GM04503 (cell line): ENCODE data around the gene PTPRK.
"Not testable (repeated sequence)": the region's sequence is repeated elsewhere in the genome, so short reads cannot be mapped to it uniquely, and the experiment has no call there.

Experiments used
- DNase-seq: peaks from one replicate; pipeline ENCODE4 v3.0.0-alpha.2; 2012; ENCODE audit warnings: low read depth

PTPRK gene

DNA sequence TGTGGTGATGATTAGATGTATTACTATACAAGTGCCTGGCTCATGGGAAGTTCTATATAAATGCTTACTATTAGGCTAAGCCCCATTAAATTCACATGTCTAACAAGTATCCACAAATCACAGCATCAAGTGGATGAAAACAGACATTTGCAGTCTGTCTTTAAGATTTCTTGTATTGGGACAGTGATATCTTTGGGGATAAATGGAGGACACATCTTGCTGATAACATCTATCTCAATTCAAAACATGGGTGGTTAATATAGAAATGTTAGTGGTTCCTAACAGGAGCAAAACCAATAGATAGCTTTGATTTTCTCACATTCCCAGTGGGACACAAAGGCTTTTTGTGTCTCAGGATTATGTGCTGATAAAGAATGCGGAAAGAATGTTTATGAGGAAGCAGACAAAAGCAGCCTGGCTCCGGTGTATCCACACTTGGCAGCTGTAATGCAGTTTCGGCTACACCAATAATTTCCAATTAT, 29.3 kb downstream of the PTPRK start:
- no peak for DNase-seq

- DNase-seq = no peak
Measured at GRCh38 chr6:128487746-128488145, 32.7 kb downstream of the PTPRK start.

DNA sequence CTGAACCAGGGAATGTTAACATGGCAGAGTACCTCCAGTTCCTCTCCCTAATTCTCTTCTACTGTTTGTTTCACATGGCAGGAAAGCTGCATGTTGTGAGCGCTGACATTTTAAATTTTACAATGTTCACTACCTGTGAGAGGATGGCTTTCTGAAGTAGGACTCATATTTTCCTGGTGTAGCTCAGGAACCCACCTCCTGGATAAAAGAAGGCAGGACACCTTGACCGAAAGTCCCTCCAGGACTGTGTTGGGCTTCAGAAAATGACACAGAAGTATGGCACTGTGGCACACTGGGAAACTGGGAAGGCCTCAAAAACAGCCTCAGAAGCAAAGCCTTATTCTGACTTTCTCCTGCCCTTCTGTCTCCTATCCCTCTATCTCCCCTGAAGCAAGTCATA, 33.3 kb downstream of the PTPRK start:
- no peak for DNase-seq

- not testable (repeated sequence) for DNase-seq
Measured at GRCh38 chr6:128486580-128486979, 33.8 kb downstream of the PTPRK start.

DNA sequence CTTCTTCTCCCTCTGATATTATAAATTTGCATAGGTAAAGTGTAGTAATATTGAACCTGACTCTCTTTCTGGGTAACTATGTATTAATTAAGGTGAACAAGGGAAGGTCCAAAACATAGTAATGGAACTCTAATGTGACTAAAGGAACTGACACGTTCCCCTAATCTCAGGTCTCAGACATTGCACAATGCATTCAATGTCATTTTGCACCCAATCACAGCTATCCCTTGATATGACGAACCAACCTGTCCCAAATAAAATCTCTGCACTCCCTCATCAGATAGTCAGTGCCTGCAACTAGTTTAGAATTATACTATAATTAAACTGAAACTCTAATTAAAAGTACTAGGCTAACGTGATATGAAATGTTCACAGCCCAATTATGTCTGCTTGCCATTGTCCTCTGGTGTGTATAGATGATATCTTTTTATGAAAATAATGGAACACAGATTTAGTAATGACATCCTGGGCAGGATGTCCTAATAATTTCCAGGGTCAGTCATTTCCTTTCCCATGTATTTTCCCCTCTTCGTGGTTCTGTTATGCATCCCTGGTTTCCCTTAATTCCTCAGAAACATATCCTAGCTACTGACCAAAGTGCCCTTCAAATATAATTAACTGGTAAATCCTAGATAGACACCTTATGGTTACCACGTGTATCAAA, 36.8 kb downstream of the PTPRK start:
- no peak for DNase-seq

GRCh38 chr6:128482642-128483041, 37.8 kb downstream of the PTPRK start:
- DNase-seq = no peak

DNA sequence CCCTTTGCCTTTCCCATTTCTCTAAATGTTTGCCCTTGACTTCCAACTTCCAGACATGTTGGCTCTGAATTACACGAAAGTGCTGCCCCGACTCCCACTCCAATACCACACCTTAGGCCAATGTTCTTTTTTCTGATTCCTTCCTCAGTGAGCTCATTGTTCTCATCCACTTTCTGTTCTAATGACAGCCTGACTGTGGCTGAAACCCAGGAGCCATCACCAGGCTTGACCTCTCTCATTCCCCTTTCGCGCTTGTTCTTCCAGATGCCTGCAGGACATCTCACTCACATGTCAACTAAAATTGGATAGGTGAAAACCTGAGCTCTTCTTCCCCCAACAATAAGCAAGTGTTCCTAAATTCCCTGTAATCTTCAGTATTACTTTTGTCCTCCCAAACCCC, 40.4 kb downstream of the PTPRK start:
- DNase-seq = no peak

DNA sequence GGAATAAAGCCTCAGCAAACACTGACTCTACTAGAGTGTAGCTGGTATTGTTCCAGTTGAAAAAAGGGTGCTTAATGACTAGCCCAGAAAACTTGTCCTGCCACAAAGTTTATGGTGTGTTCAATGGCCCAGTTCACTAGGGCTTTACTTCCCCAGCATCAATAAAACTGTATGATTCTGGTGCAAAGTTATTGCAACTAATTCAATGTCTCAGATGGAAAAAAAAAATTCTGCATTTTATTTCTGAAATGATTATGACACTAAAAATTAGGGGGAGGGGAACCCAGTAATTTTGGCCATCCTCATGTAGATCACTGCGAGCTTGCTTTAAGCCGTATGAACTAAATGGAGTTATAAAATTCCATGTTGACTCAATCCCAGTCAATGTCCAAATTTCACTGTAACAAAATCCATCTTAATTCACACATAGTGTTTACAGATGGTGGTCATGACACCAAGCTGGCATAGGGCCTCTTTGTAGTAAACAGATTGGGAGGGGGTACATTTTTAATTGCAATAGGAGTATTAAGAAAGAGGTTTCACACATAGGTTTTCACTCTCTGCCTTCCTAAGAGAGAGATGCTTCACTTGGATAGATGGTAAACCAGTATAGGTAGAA, 41.2 kb downstream of the PTPRK start:
- DNase-seq = no peak

- DNase-seq = no peak
Measured at GRCh38 chr6:128478230-128479047, 42.0 kb downstream of the PTPRK start.

DNA sequence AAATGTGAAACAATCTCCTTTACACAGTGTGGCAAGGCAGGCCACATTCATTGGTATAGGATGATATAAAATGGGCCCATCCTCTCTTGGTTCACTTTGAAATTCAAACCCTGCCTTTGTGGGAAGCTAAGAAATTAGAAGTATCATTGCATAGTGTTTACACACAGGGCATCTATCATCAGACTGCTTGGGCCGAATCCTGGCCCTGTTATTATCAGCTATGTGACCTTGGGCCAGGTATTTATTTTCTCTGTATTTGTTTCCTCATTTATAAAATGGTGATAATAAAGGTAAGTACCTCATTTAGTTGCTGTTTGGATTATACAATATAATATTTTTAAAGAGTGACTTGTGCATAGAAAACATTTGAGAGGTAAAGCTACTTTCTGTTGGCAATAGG, 45.5 kb downstream of the PTPRK start:
- no peak for DNase-seq

DNA sequence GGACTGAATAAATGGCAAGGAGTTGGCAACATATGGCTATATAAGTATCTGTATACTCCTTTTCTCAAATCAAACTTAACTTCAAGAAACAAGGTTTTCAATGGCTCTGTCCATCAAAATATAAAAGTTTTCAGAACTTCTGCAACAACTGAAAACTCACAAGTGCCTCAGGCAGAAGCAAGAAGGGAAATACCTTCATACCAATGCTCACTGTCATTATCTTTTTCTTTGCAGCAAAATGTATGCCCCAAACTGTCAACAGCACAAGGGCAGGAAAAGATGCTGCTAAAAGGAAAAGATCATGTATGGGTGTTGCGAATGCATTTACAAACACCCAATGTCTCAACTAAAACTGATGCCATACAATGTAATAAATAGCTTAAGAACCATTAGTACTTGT, 45.9 kb downstream of the PTPRK start:
- no peak for DNase-seq

DNA sequence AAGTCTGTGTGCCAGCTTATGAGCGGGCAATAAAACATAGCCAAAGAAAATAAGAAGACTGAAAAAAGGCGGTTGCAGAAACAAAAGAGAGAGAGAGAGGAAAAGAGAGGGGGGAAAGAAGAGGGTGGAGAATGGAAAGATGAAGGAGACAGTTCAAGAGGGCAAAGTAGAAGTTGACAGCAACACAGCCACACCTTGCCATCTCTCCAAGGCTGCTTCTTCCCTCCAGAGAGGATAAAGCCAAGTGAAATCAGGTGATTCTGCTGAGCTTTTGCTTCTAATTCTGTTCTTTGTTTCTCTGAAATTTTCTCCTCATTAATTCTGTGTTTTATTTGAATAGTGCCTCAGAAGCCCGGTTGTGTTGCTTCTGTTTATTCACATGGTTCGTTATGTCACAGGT, 48.5 kb downstream of the PTPRK start:
- no peak for DNase-seq

GRCh38 chr6:128465368-128466343, 54.7 kb downstream of the PTPRK start:
- DNase-seq = no peak

DNA sequence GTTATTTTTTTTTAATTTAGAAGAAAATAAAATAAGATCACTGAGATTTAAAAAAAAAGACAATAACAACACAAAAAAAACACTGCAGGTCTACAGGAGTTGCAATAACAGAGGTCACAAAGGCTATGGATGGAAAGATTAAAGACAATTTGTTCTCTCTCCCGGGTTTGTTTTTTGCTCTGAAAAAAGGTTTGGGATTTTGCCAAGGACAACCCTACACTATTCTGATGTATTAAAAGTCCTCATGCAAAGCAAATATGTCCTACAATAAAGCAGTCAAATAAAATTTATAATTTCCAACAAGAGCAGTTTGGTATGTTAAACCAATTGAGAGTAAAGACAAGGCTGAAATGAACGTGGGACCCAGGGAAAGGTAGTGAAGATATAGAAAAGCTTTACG, 55.6 kb downstream of the PTPRK start:
- DNase-seq = no peak

GRCh38 chr6:128463942-128464341, 56.5 kb downstream of the PTPRK start:
- no peak for DNase-seq

DNA sequence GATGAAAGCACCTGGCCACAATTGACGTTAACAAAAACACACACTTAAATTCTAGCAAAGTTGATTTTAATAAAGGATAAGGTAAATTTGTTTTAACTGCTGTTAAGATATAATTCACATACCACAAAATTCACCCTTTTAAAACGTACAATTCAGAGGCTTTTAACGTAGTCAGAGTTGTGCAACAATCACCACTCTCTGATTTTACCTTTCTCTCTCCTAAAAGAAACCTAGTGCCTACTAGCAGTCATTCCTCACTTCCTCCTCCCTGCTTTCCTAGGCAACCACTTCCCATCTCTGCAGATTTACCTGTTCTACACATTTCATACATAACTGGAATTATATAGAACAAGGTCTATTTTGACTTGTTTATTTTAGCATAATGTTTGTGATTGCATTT, 58.9 kb downstream of the PTPRK start:
- DNase-seq = no peak

DNA sequence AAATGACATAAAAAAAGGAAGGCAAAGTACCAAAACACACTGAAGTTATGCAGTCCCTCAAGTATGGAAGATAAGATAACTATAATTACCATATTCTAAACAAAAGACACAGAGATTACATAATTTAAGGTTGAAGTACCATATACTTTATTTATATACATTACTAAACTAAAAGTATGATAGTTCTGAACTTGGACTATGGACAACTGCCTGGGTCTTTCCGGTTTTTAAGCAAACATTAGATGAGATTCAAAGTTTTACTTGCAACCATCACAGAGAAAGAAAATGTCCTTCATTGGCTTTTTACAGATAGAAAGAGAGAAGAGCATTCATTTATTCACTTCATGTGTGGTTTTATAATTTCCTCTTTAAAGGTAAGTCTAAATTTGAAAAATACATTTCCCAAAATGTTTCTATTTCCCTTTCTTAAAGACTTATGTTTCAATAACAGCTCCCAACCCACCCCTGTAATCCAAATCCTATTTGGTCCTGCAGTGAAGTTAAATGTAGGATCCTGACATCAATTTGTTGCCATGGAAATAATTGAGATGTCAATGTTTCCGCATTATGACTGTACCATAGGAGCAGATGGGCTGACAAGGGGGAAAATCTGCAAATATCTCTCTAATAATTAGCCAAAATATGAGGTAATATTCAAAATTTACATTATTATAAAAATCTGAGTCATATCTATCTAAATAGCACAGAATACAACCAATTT, 63.7 kb downstream of the PTPRK start:
- DNase-seq = no peak

- no peak for DNase-seq
Measured at GRCh38 chr6:128455959-128456358, 64.4 kb downstream of the PTPRK start.

- DNase-seq = no peak
Measured at GRCh38 chr6:128452713-128453112, 67.7 kb downstream of the PTPRK start.

DNA sequence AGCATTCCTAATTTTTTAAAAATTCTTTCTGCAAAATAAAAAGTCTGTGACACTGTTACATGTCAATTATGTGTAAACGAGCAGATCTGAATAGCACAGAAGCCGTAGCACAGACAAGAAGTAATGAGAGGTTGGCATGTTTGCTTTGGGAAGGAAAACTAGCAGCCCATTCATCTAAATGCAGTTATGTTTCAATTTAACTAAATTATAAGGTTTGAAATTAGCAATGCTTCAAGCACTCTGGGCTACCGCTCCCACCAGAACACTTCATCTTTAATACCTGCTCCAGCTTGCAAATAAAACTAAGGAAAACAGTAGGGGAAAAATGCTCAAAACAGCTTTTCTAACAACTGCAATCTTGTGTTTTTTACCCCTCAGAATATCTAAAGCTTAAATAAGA, 73.9 kb downstream of the PTPRK start:
- no peak for DNase-seq

DNA sequence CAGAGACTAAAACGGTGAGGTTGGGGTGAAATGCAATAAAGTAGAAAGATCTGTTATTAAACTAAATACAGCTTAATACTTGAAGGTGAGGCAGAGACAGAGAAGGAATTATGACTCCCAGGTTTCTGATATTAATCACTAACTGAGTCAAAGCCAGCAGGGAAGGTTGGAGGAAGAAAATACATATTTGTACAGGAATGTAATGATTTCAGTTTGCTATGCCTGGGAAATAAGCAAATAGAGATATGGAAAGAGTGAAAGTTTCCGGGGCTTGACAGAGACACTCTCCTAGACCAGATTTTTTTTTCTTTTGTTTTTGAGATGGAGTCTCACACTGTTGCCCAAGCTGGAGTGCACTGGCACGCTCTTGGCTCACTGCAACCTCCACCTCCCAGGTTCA, 76.8 kb downstream of the PTPRK start:
- DNase-seq = no peak
